Stimulated activated naive CD8-positive, alpha-beta T cell treated with anti-CD3 and anti-CD28 coated beads, Interleukin-15, Interleukin-2, amounts not matched to agents 100 ng/mL and 50 ng/mL, for 24 hours (primary cell): ENCODE data around the gene ERC2.

Experiments used
- H3K27ac Mint-ChIP-seq: one replicate; pipeline ENCODE4 v1.8.0; 2021; ENCODE audit warnings: mild to moderate bottlenecking, mixed read lengths
- H3K27me3 Mint-ChIP-seq: one replicate; pipeline ENCODE4 v1.8.0; 2021; ENCODE audit warnings: mixed read lengths
- H3K36me3 Mint-ChIP-seq: one replicate; pipeline ENCODE4 v1.8.0; 2021; ENCODE audit warnings: low read depth, mixed read lengths
- H3K4me1 Mint-ChIP-seq: one replicate; pipeline ENCODE4 v1.8.0; 2021; ENCODE audit warnings: low read depth, mixed read lengths
- H3K4me3 Mint-ChIP-seq: one replicate; pipeline ENCODE4 v1.8.0; 2021; ENCODE audit warnings: mild to moderate bottlenecking, mixed read lengths
- H3K9me3 Mint-ChIP-seq: one replicate; pipeline ENCODE4 v1.8.0; 2021; ENCODE audit warnings: mixed read lengths

ERC2 gene

GRCh38 chr3:55902221-55902900 is 565.9 kb downstream of the ERC2 start:
- H3K9me3 Mint-ChIP-seq: no peaks in the 10 kb centered on the region

DNA sequence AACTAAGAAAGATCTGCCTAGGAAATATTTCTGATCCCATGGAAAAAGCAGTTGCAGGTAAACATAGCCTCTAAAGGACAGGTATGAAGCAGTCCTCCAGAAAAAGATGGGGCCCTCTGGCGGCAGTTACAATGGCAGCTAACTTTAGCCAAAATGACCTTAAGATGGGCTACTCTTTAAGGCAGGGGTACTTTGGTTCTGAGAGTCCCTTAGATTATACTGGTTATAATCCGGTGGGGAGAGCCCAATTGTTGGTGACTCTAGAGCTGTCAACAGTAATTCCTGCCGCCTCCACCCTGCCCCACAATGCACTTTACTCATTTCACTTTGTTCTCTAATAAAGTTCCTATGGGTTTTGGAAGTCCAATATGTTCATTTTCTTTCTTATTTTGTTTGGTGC is 568.4 kb downstream of the ERC2 start:
- no peaks in the 10 kb centered on the region for H3K27me3 Mint-ChIP-seq
- H3K36me3 Mint-ChIP-seq: no peaks in the 10 kb centered on the region
- no peak overlapping the region for H3K27ac Mint-ChIP-seq
- no peaks in the 10 kb centered on the region for H3K4me1 Mint-ChIP-seq
- no peaks in the 10 kb centered on the region for H3K9me3 Mint-ChIP-seq
- H3K4me3 Mint-ChIP-seq: no peak overlapping the region

More at GRCh38 chr3:55902221-55902900, 565.9 kb downstream of the ERC2 start:
- no peak overlapping the region for H3K27ac Mint-ChIP-seq
- H3K36me3 Mint-ChIP-seq: no peaks in the 10 kb centered on the region
- no peaks in the 10 kb centered on the region for H3K4me1 Mint-ChIP-seq
- no peaks in the 10 kb centered on the region for H3K27me3 Mint-ChIP-seq
- H3K4me3 Mint-ChIP-seq: no peak overlapping the region

GRCh38 chr3:55897573-55898224 is 570.6 kb downstream of the ERC2 start:
- Mint-ChIP-seq H3K4me1 (no peaks in the 10 kb centered on the region), H3K36me3 (no peaks in the 10 kb centered on the region), H3K27ac (no peak overlapping the region), H3K9me3 (no peaks in the 10 kb centered on the region), H3K4me3 (no peak overlapping the region), H3K27me3 (no peaks in the 10 kb centered on the region)

DNA sequence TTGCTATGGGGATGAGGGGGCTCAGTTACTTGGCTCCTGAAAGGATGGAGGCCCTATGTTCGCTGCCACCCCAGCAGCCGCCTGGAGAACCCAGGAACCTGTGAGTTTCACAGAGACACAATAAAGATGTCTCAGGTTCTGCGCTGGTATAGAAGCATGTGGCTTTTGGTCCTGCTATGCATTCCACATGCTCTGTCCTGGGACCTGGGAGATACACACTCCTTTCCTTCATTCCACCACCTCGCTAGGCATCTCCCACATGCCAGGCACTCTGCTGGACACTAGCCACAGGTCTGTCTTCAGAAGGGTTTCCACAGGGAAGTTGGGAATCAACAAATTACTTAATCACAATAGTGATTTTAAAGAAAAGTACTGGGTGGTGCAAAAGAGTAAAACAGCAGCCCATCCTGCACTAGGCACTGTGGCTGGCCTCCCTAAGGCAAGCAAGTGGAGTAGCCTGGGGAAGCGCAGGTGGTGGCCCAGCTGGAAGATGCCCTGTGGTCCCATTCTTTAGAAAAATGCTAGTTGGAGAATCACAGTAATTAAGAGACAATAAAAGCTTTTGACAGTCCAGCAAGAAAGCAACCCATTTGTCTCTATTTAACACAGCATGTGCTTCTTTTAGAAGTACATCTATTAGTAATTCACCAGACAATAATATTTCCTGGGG is 572.2 kb downstream of the ERC2 start:
- Mint-ChIP-seq H3K9me3 (peaks cover 4% of the 10 kb centered on the region), H3K27me3 (peaks cover 4% of the 10 kb centered on the region), H3K4me3 (no peak overlapping the region)

GRCh38 chr3:55894605-55895004 is 573.7 kb downstream of the ERC2 start:
- Mint-ChIP-seq H3K27ac (no peak overlapping the region), H3K4me3 (no peak overlapping the region), H3K4me1 (no peaks in the 10 kb centered on the region), H3K9me3 (peaks cover 4% of the 10 kb centered on the region), H3K27me3 (peaks cover 4% of the 10 kb centered on the region), H3K36me3 (no peaks in the 10 kb centered on the region)

More for the DNA sequence above, 572.2 kb downstream of the ERC2 start:
- Mint-ChIP-seq H3K36me3 (no peaks in the 10 kb centered on the region), H3K27ac (no peak overlapping the region), H3K4me1 (no peaks in the 10 kb centered on the region)

DNA sequence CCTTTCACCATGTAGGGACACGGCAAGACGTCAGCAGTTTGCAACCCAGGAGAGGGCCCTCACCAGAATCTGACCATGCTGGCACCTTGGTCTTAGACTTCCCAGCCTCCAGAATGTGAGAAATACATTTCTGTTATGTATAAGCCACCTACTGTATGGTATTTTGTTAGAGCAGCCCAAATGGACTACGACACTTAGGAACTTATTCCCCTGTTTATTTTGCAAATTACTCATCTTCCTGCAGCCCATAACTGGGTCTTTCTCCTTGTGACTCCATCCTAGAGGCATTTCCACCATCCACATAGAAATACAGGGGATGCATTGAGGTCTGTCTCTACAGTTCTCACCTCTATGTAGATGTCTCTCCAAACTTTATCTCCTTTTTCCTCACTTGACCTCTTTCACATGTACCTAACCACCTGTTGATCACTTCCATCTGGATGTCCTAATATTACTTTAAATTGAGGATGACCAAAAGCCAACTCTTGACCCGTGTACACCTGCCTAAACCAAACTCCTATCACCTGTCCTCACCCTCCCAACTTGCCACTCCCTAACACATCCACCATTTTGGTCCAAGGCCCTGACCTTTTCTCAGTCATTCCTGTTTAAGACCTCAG is 575.1 kb downstream of the ERC2 start:
- peaks cover 4% of the 10 kb centered on the region for H3K9me3 Mint-ChIP-seq
- H3K27ac Mint-ChIP-seq: no peak overlapping the region
- no peaks in the 10 kb centered on the region for H3K4me1 Mint-ChIP-seq
- peaks cover 4% of the 10 kb centered on the region for H3K27me3 Mint-ChIP-seq
- H3K4me3 Mint-ChIP-seq: no peak overlapping the region
- no peaks in the 10 kb centered on the region for H3K36me3 Mint-ChIP-seq

- no peaks in the 10 kb centered on the region for H3K36me3 Mint-ChIP-seq
- no peak overlapping the region for H3K27ac Mint-ChIP-seq
- H3K9me3 Mint-ChIP-seq: peaks cover 4% of the 10 kb centered on the region
- no peaks in the 10 kb centered on the region for H3K4me1 Mint-ChIP-seq
- peaks cover 4% of the 10 kb centered on the region for H3K27me3 Mint-ChIP-seq
- H3K4me3 Mint-ChIP-seq: no peak overlapping the region
These were observed 577.2 kb downstream of the ERC2 start for GRCh38 chr3:55891106-55891505.

DNA sequence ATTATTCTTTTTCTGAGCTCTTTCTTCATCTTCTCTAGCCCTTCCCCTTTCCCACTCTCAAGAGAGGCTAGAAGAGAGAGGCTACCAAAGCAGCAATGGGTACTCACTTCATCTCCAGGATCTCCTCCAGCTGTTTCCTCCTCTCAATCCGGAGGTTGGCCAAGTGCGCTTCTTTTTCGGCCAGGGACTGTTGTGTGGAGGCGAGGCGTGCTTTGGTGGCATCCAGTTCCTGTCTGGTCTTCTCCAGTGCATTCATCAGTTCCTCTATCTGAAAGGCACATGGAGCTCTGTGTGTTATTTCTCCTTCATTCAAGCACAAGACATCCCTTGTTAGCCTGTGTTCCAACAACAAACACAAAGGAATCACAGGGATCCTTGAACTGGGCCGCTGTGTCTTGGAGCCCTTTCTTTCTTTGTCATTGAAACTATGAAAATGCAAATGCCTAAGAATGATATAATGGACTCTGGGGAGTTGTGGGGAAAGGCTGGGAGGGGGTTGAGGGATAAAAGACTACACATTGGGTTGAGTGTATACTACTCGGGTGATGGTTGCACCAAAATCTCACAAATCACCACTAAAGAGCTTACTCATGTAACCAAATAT is 579.9 kb downstream of the ERC2 start:
- peaks cover 4% of the 10 kb centered on the region for H3K9me3 Mint-ChIP-seq
- no peaks in the 10 kb centered on the region for H3K36me3 Mint-ChIP-seq
- H3K4me3 Mint-ChIP-seq: no peak overlapping the region
- H3K27ac Mint-ChIP-seq: no peak overlapping the region
- peaks cover 4% of the 10 kb centered on the region for H3K27me3 Mint-ChIP-seq
- no peaks in the 10 kb centered on the region for H3K4me1 Mint-ChIP-seq

- no peak overlapping the region for H3K4me3 Mint-ChIP-seq
These were observed 582.5 kb downstream of the ERC2 start for GRCh38 chr3:55885721-55886120.

GRCh38 chr3:55884491-55885285 is 583.6 kb downstream of the ERC2 start:
- Mint-ChIP-seq H3K27ac (no peak overlapping the region), H3K36me3 (no peaks in the 10 kb centered on the region), H3K4me3 (no peak overlapping the region), H3K4me1 (no peaks in the 10 kb centered on the region), H3K9me3 (no peaks in the 10 kb centered on the region), H3K27me3 (no peaks in the 10 kb centered on the region)

More at GRCh38 chr3:55885721-55886120, 582.5 kb downstream of the ERC2 start:
- Mint-ChIP-seq H3K36me3 (no peaks in the 10 kb centered on the region), H3K27ac (no peak overlapping the region), H3K9me3 (no peaks in the 10 kb centered on the region), H3K4me1 (no peaks in the 10 kb centered on the region), H3K27me3 (no peaks in the 10 kb centered on the region)

DNA sequence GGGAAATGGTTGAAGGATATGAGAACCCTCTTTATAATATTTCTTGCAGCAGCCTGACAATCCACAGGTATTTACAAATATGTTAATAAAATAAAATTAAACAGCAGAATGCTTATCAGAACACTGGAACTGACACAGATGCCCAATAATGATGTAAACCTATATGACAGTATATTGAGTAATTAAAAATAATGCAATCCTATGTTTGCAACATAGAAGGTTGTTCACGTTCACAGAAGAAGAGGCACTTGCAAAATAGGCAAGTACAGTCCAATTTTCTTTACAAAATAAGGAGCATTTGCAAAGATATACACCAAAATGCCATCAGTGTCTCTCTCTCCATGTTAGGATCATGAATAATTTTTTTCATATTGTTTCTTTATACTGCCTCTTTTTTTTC is 584.2 kb downstream of the ERC2 start:
- Mint-ChIP-seq H3K4me1 (no peaks in the 10 kb centered on the region), H3K4me3 (no peak overlapping the region), H3K27me3 (peaks cover 4% of the 10 kb centered on the region), H3K36me3 (no peaks in the 10 kb centered on the region), H3K27ac (no peak overlapping the region), H3K9me3 (no peaks in the 10 kb centered on the region)

GRCh38 chr3:55882006-55882405 is 586.3 kb downstream of the ERC2 start:
- H3K27ac Mint-ChIP-seq: no peak overlapping the region
- H3K27me3 Mint-ChIP-seq: peaks cover 4% of the 10 kb centered on the region
- no peak overlapping the region for H3K4me3 Mint-ChIP-seq
- no peaks in the 10 kb centered on the region for H3K9me3 Mint-ChIP-seq
- no peaks in the 10 kb centered on the region for H3K4me1 Mint-ChIP-seq
- no peaks in the 10 kb centered on the region for H3K36me3 Mint-ChIP-seq

GRCh38 chr3:55880357-55880756 is 587.9 kb downstream of the ERC2 start:
- Mint-ChIP-seq H3K27ac (no peak overlapping the region), H3K27me3 (peaks cover 4% of the 10 kb centered on the region), H3K9me3 (no peaks in the 10 kb centered on the region), H3K36me3 (no peaks in the 10 kb centered on the region), H3K4me1 (no peaks in the 10 kb centered on the region), H3K4me3 (no peak overlapping the region)

DNA sequence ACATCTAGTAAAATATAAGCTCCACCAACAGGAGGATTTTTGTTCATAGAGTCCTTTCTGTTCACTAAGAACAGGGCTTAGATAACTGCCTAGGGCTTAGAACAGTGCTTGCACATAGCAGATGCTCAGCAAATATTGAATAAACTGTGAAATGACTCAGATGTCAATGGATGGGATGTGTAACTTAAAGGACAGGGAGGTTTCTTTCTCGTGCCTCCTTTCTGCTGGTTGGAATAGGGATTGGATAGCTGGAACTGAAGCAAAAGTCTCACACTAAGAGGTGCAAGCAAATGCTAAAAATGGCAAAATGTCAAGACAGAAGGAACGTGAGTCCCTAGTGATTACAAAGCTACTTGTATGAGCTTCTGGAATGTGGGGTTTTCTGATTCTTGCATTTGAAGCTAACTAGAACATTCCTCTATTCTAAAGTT is 588.4 kb downstream of the ERC2 start:
- H3K27ac Mint-ChIP-seq: no peak overlapping the region
- no peaks in the 10 kb centered on the region for H3K36me3 Mint-ChIP-seq
- no peaks in the 10 kb centered on the region for H3K9me3 Mint-ChIP-seq
- peaks cover 4% of the 10 kb centered on the region for H3K27me3 Mint-ChIP-seq
- H3K4me3 Mint-ChIP-seq: no peak overlapping the region
- no peaks in the 10 kb centered on the region for H3K4me1 Mint-ChIP-seq
